Upper lobe of right lung (tissue), 1 donor: ENCODE measurements around the gene FOXP1. TPM values are rescaled to one million over a fixed set of nuclear protein-coding genes. Genes with fewer than 3 reads are reported as not detected.

Experiments
- ATAC-seq: fragments of 200-7000 bp; cut with Tn5 transposase; one replicate; pipeline ENCODE4 v1.9.1; 2020; ENCODE audit warnings: mild to moderate bottlenecking, moderate library complexity
- DNase-seq: peaks from one replicate; pipeline ENCODE4 v3.0.0-alpha.2; 2020
- H3K27ac ChIP-seq: fragments of 200-600 bp; one replicate; pipeline ENCODE4 v1.8.0; 2022
- H3K27me3 ChIP-seq: fragments of 200-600 bp; one replicate; pipeline ENCODE4 v1.8.0; 2022; ENCODE audit warnings: mild to moderate bottlenecking
- H3K36me3 ChIP-seq: fragments of 200-600 bp; one replicate; pipeline ENCODE4 v1.8.0; 2022
- H3K4me1 ChIP-seq: fragments of 200-600 bp; one replicate; pipeline ENCODE4 v1.8.0; 2022
- H3K4me3 ChIP-seq: fragments of 200-600 bp; one replicate; pipeline ENCODE4 v1.8.0; 2022; ENCODE audit warnings: mild to moderate bottlenecking
- H3K9me3 ChIP-seq: fragments of 200-600 bp; one replicate; pipeline ENCODE4 v1.8.0; 2022
- intact Hi-C: fragments of 100-400 bp; cut with DNase I; formaldehyde crosslinking; loops from one replicate; pipeline ENCODE4 v1.11.0; 2022
- total RNA-seq: library from RNA; stranded (reverse); fragmentation: NEBNext Ultra II Directional; extraction: Animal tissue kit (Norgen Biotek cat#: 25700); gene quantifications from one replicate; pipeline ENCODE4 v1.2.1, GENCODE V29; 2021
- TF ChIP-seq, protein P1 (sequence below): fragments of 200-600 bp; IDR thresholded peaks from one replicate; pipeline ENCODE4 v1.8.0; 2022; ENCODE audit warnings: antibody characterized with exemption
- donor health status: DM: no; HTN: yes; CAD: no; lungs with severe emphysema.

The FOXP1 gene
- total RNA-seq, 1 donor from 2014 or later, result 140 TPM

GRCh38 chr3:71217640-71218222, 365.8 kb downstream of the FOXP1 start:
- DNase-seq (no peak), ATAC-seq (no peak)
- intact Hi-C loops, result no loop called here
- no peaks in the 10 kb centered on the region for H3K36me3 ChIP-seq
- no peaks in the 10 kb centered on the region for H3K4me1 ChIP-seq
- no peaks in the 10 kb centered on the region for H3K27me3 ChIP-seq
- H3K9me3 ChIP-seq, result no peaks in the 10 kb centered on the region
- no peak overlapping the region for H3K27ac ChIP-seq
- no peak overlapping the region for H3K4me3 ChIP-seq
- TF ChIP-seq, protein P1, sequence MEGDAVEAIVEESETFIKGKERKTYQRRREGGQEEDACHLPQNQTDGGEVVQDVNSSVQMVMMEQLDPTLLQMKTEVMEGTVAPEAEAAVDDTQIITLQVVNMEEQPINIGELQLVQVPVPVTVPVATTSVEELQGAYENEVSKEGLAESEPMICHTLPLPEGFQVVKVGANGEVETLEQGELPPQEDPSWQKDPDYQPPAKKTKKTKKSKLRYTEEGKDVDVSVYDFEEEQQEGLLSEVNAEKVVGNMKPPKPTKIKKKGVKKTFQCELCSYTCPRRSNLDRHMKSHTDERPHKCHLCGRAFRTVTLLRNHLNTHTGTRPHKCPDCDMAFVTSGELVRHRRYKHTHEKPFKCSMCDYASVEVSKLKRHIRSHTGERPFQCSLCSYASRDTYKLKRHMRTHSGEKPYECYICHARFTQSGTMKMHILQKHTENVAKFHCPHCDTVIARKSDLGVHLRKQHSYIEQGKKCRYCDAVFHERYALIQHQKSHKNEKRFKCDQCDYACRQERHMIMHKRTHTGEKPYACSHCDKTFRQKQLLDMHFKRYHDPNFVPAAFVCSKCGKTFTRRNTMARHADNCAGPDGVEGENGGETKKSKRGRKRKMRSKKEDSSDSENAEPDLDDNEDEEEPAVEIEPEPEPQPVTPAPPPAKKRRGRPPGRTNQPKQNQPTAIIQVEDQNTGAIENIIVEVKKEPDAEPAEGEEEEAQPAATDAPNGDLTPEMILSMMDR, result no peak

- TF ChIP-seq, protein P1, result no peak
- no peak for DNase-seq
- H3K27ac ChIP-seq, result no peak overlapping the region
- intact Hi-C loops, result no loop called here
- no peaks in the 10 kb centered on the region for H3K36me3 ChIP-seq
- H3K9me3 ChIP-seq, result no peaks in the 10 kb centered on the region
- no peak for ATAC-seq
- H3K27me3 ChIP-seq, result no peaks in the 10 kb centered on the region
- no peak overlapping the region for H3K4me3 ChIP-seq
- peaks cover 8% of the 10 kb centered on the region for H3K4me1 ChIP-seq
These were observed 368.2 kb downstream of the FOXP1 start for GRCh38 chr3:71215351-71215750.

DNA sequence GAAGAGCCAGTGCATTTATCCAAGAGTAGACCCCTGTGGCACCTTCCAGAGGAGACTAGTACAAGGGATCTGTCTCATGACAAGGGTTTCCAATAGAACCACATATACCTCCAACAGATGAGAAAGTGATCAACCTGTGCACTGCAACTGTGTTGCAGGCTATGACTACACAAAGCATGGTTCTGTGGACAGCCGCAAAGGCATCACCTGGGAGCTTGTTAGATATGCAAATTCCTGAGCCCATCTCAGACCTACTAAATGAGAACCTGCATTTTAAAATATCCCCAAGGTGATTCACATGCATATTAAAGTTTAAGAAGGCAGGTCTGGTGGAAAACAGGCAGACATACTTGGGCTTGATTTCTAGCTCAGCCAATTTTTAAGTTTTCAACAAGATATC, 368.7 kb downstream of the FOXP1 start:
- Histone ChIP-seq H3K4me1 (peaks cover 14% of the 10 kb centered on the region), H3K36me3 (no peaks in the 10 kb centered on the region), H3K27me3 (no peaks in the 10 kb centered on the region), H3K27ac (no peak overlapping the region), H3K9me3 (no peaks in the 10 kb centered on the region), H3K4me3 (no peak overlapping the region)
- DNase-seq (no peak), ATAC-seq (no peak)
- intact Hi-C loops, result no loop called here
- TF ChIP-seq, protein P1, result no peak

GRCh38 chr3:71214016-71214415, 369.5 kb downstream of the FOXP1 start:
- Histone ChIP-seq H3K27ac (no peak overlapping the region), H3K4me3 (no peak overlapping the region), H3K9me3 (no peaks in the 10 kb centered on the region), H3K4me1 (peaks cover 18% of the 10 kb centered on the region), H3K36me3 (no peaks in the 10 kb centered on the region), H3K27me3 (no peaks in the 10 kb centered on the region)
- ATAC-seq (no peak), DNase-seq (no peak)
- intact Hi-C loops, result no loop called here
- TF ChIP-seq, protein P1, result no peak

- DNase-seq (no peak), ATAC-seq (no peak)
- Histone ChIP-seq H3K4me1 (peaks cover 29% of the 10 kb centered on the region), H3K9me3 (no peaks in the 10 kb centered on the region), H3K36me3 (no peaks in the 10 kb centered on the region), H3K27ac (peak overlapping the region; percentile 75), H3K27me3 (no peaks in the 10 kb centered on the region), H3K4me3 (no peak overlapping the region)
- intact Hi-C loops, result no loop called here
- TF ChIP-seq, protein P1, result no peak
These were observed 372.4 kb downstream of the FOXP1 start for GRCh38 chr3:71211083-71211482.
